LNCaP clone FGC (cell line): Measurements from ENCODE around the gene ADGRA1.

Source experiments
- DNase-seq: peaks from one replicate; pipeline ENCODE4 v3.0.0-alpha.2; 2011; ENCODE audit warnings: low read depth
- H3K4me3 ChIP-seq: 2 replicates; pipeline ENCODE4 v1.5.1; 2011; ENCODE audit warnings: mild to moderate bottlenecking, low read depth, low read length, control low read depth
- TF ChIP-seq, protein P1 (sequence below): IDR thresholded peaks from 2 replicates; pipeline ENCODE4 v1.5.1; 2012; ENCODE audit warnings: mild to moderate bottlenecking; ENCODE audit not compliant: control insufficient read depth, insufficient read depth; ENCODE audit errors: extremely low read depth

The ADGRA1 gene

DNA sequence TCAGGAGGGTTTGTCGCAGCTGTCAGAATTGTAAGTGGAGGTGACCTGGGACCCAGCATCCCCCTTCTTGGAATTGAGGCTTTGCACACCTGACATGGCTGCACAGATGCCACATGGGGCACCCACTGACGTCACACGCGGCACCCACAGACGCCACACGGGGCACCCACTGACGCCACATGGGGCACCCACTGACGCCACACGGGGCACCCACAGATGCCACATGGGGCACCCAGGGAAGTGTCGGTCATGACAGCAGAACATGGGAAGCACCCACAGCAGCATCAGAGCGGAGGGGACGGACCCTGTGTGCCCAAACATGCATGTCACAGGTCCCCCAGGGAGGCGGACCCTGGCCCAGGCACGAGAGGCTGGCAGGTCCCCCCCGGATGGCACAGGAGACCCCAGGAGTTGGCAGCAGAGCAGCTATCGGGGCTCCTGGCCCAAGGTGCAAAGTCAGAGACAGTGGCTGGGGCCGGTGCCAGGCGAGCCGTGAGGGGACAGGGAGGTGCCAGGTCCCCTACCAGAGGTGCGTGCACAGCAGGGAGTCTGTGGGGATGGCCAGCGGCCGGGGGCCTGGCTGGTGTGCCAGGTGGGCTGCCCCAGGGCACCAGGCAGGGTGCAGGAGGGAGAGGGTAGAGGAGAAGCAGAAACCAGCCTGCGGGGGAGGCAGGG lies 93.4 kb downstream of the ADGRA1 start:
- TF ChIP-seq, protein P1, sequence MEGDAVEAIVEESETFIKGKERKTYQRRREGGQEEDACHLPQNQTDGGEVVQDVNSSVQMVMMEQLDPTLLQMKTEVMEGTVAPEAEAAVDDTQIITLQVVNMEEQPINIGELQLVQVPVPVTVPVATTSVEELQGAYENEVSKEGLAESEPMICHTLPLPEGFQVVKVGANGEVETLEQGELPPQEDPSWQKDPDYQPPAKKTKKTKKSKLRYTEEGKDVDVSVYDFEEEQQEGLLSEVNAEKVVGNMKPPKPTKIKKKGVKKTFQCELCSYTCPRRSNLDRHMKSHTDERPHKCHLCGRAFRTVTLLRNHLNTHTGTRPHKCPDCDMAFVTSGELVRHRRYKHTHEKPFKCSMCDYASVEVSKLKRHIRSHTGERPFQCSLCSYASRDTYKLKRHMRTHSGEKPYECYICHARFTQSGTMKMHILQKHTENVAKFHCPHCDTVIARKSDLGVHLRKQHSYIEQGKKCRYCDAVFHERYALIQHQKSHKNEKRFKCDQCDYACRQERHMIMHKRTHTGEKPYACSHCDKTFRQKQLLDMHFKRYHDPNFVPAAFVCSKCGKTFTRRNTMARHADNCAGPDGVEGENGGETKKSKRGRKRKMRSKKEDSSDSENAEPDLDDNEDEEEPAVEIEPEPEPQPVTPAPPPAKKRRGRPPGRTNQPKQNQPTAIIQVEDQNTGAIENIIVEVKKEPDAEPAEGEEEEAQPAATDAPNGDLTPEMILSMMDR = no peak
- DNase-seq = no peak
- no peak overlapping the region for H3K4me3 ChIP-seq
